DOHH2 (cell line): ENCODE data around the gene ZNF609.

Experiments
- H3F3A ChIP-seq: fragments of 200-600 bp; sonication (generic), shearing (Covaris generic); 2 replicates; pipeline ENCODE4 v1.6.0; 2016; ENCODE audit warnings: antibody characterized with exemption, mild to moderate bottlenecking; ENCODE audit not compliant: control insufficient read depth, insufficient read depth
- H3K27ac ChIP-seq: fragments of 200-600 bp; sonication (generic); 2 replicates; pipeline ENCODE4 v1.5.1; 2014; ENCODE audit warnings: low read depth, mild to moderate bottlenecking, low read length, moderate library complexity
- H3K27me3 ChIP-seq: fragments of 200-600 bp; sonication (generic); 2 replicates; pipeline ENCODE4 v1.6.1; 2014; ENCODE audit warnings: mild to moderate bottlenecking, low read length, mixed read lengths; ENCODE audit not compliant: control insufficient read depth
- H3K36me3 ChIP-seq: fragments of 200-600 bp; sonication (generic); 2 replicates; pipeline ENCODE4 v1.6.1; 2014; ENCODE audit warnings: mild to moderate bottlenecking, low read length, moderate library complexity, mixed read lengths; ENCODE audit not compliant: control insufficient read depth
- H3K4me1 ChIP-seq: fragments of 200-600 bp; sonication (generic); 2 replicates; pipeline ENCODE4 v1.6.1; 2014; ENCODE audit warnings: mild to moderate bottlenecking, low read length, mixed read lengths; ENCODE audit not compliant: control insufficient read depth
- H3K4me2 ChIP-seq: fragments of 200-600 bp; sonication (generic); 2 replicates; pipeline ENCODE4 v1.6.0; 2014; ENCODE audit warnings: mild to moderate bottlenecking, low read length, moderate library complexity
- H3K4me3 ChIP-seq: fragments of 200-600 bp; sonication (generic); 2 replicates; pipeline ENCODE4 v1.5.1; 2014; ENCODE audit warnings: mild to moderate bottlenecking, low read length, mixed read lengths
- H3K79me2 ChIP-seq: fragments of 200-600 bp; sonication (generic); 2 replicates; pipeline ENCODE4 v1.6.1; 2014; ENCODE audit warnings: mild to moderate bottlenecking, low read length, mixed read lengths; ENCODE audit not compliant: control insufficient read depth
- H3K9me2 ChIP-seq: fragments of 200-600 bp; sonication (generic); replicated peaks from 2 replicates; pipeline ENCODE4 v1.6.1; 2014; ENCODE audit warnings: mild to moderate bottlenecking, low read length, mixed read lengths; ENCODE audit not compliant: control insufficient read depth
- H3K9me3 ChIP-seq: fragments of 200-600 bp; sonication (generic); 2 replicates; pipeline ENCODE4 v1.6.1; 2014; ENCODE audit warnings: antibody characterized with exemption, low read length, mixed read lengths; ENCODE audit not compliant: control insufficient read depth, insufficient read depth
- H4K20me1 ChIP-seq: fragments of 200-600 bp; sonication (generic); 2 replicates; pipeline ENCODE4 v1.6.0; 2014; ENCODE audit warnings: low read depth, mild to moderate bottlenecking, antibody characterized with exemption, low read length, moderate library complexity; ENCODE audit not compliant: control insufficient read depth, insufficient read depth
- CTCF ChIP-seq: fragments of 200-600 bp; sonication (generic); IDR thresholded peaks from one replicate; pipeline ENCODE4 v1.5.1; 2014; ENCODE audit warnings: antibody characterized with exemption, mild to moderate bottlenecking, low read depth, low read length; ENCODE audit not compliant: poor library complexity, severe bottlenecking
- EZH2phosphoT487 ChIP-seq: fragments of 200-600 bp; sonication (generic); IDR thresholded peaks from 2 replicates; pipeline ENCODE4 v1.6.1; 2017; ENCODE audit warnings: borderline replicate concordance, mild to moderate bottlenecking, antibody characterized with exemption, low read length, moderate library complexity, mixed read lengths

The ZNF609 gene

DNA sequence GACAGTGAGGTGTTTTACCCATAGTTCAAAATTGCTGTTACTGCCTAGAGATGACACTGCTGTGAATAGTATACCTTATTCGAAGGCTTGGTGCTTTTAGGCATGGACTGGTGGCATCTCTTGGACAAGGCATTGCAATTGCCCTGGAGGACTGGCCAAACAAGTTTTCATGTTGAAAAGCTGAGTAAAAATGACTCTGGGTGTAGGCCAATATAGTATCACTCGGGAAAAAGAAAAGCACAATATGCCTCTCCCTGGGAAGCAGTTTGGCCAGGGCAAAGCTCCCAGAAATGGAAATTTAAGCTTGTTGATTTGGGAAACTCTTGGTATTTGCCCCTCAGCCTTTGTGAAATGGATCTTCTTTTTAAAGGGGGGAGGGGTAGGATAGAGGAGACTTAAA lies 54.8 kb downstream of the ZNF609 start:
- TF ChIP-seq CTCF (no peak), EZH2phosphoT487 (no peak)
- Histone ChIP-seq H3K4me2 (no peak overlapping the region), H3K27ac (no peak overlapping the region), H3F3A (no peaks in the 10 kb centered on the region), H3K9me3 (no peaks in the 10 kb centered on the region), H4K20me1 (peaks cover 2% of the 10 kb centered on the region; the same call in 1 of the 2 replicates), H3K79me2 (peaks cover 57% of the 10 kb centered on the region), H3K27me3 (no peaks in the 10 kb centered on the region), H3K4me1 (peaks cover 11% of the 10 kb centered on the region), H3K9me2 (no peaks in the 10 kb centered on the region), H3K4me3 (no peak overlapping the region), H3K36me3 (peaks cover 3% of the 10 kb centered on the region; the same call in 1 of the 2 replicates)

- TF ChIP-seq CTCF: no peak
- Histone ChIP-seq H3K9me3 (no peaks in the 10 kb centered on the region), H3F3A (no peaks in the 10 kb centered on the region)
Measured at GRCh38 chr15:64515825-64516224, 55.4 kb downstream of the ZNF609 start.

DNA sequence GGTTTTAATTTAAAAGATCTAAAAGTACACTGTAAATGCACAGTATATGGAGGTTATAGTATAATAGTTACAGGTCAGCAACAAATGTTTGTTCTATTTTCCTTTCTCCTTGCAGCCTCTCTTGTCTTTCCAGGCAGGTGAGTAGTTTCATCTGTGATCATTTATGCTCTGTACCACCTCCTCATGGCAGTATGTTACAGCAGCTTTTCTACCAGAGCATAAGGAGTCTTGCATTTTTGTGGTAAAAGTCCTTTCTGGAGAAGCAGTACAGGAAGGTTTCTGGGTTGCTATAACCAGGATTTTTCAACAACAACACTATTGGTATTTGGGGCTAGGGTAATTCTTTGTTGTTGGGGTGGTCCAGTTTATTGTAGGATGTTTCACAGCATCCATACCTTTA lies 59.5 kb downstream of the ZNF609 start:
- Histone ChIP-seq H3K27ac (no peak overlapping the region), H3K9me3 (no peaks in the 10 kb centered on the region), H3K79me2 (peaks cover 74% of the 10 kb centered on the region), H3K4me2 (no peak overlapping the region), H3K9me2 (no peaks in the 10 kb centered on the region), H3K36me3 (peaks cover 5% of the 10 kb centered on the region; the same call in 1 of the 2 replicates), H4K20me1 (peaks cover 2% of the 10 kb centered on the region; the same call in 1 of the 2 replicates), H3K27me3 (no peaks in the 10 kb centered on the region), H3F3A (no peaks in the 10 kb centered on the region), H3K4me1 (0 out of 2 replicates have a peak, but pooled peaks cover 2% of the 10 kb centered on the region), H3K4me3 (no peak overlapping the region)
- no peak for TF ChIP-seq CTCF

More at GRCh38 chr15:64515825-64516224, 55.4 kb downstream of the ZNF609 start:
- Histone ChIP-seq H4K20me1 (peaks cover 2% of the 10 kb centered on the region; the same call in 1 of the 2 replicates), H3K9me2 (no peaks in the 10 kb centered on the region), H3K4me1 (peaks cover 11% of the 10 kb centered on the region), H3K4me2 (no peak overlapping the region), H3K27me3 (no peaks in the 10 kb centered on the region), H3K27ac (no peak overlapping the region), H3K79me2 (peaks cover 57% of the 10 kb centered on the region), H3K36me3 (peaks cover 3% of the 10 kb centered on the region; the same call in 1 of the 2 replicates), H3K4me3 (no peak overlapping the region)
